Measurements from ENCODE around the gene PCYT2.

Gene PCYT2

DNA sequence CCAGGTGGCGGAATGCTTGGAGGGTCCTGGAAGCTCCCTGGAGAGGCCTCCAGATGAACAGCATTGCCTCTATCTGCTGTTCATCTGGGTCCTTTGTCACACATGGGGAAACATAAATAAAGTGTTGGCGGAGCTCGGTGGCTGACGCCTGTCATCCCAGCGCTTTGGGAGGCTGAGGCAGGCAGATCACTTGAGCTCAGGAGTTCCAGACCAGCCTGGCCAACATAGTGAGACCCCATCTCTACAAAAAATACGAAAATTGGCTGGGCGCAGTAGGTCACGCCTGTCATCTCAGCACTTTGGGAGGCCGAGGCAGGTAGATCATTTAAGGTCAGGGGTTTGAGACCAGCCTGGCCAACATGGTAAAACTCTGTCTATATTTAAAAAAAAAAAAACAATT, 33.7 kb upstream of the PCYT2 start:
- DNase-seq (ENCODE audit: low read depth in 1 of 2, low spot score in 1 of 2) = no peak

DNA sequence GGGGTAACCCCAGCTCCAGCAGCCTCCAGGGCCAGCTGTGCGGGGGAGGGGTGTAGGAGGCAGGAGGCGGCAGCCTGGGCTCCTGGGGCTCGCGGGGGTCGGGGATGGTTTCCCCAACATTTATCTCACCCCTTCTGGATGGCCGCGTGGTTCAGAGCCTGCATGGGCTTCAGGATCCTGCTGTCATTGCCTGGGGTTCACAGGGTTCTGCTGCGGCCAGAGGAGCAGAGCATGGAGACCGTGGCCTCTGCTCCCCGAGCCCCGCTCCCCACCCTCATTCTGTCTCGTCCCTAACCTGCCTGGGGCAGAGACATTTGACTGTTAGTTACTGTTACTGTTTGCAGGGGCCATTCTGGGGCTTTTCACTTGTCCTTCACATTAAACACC, 31.0 kb upstream of the PCYT2 start:
- DNase-seq (ENCODE audit: low read depth in 1 of 2, low spot score in 1 of 2) = no peak

DNA sequence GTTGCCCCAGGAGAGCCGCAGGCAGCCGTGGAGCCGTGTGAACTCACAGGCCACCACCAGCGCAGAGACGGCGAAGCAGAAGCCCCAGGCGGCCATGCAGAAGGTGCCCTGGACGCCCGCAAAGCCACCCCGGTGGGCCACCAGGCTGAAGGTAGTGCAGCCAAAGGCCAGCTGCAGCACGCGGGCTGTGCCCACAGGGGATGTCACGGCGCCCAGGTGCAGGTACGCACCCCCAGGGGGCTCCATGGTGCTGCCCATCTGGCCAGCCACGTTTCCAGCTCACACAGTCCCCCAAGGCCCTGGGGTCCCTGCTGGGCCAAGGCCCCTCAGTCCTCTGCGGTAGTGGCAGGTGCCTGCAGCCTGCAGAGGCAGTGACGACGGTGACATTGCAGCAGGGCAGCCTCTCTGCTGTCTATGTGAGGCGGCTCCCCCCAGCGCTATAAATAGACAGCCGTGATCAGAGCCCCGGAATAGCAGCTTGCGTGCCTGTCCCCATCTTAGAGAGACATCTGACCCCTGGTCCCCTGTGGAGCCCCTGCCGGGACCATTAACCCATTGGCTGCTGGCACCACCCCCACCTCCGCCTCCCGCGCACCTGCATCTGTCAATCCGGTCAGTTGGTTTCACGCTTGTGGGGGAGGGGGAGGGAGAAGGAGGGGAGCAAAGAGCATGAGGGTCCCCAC, 30.4 kb upstream of the PCYT2 start:
- no peak for DNase-seq (ENCODE audit: low read depth in 1 of 2, low spot score in 1 of 2)

DNA sequence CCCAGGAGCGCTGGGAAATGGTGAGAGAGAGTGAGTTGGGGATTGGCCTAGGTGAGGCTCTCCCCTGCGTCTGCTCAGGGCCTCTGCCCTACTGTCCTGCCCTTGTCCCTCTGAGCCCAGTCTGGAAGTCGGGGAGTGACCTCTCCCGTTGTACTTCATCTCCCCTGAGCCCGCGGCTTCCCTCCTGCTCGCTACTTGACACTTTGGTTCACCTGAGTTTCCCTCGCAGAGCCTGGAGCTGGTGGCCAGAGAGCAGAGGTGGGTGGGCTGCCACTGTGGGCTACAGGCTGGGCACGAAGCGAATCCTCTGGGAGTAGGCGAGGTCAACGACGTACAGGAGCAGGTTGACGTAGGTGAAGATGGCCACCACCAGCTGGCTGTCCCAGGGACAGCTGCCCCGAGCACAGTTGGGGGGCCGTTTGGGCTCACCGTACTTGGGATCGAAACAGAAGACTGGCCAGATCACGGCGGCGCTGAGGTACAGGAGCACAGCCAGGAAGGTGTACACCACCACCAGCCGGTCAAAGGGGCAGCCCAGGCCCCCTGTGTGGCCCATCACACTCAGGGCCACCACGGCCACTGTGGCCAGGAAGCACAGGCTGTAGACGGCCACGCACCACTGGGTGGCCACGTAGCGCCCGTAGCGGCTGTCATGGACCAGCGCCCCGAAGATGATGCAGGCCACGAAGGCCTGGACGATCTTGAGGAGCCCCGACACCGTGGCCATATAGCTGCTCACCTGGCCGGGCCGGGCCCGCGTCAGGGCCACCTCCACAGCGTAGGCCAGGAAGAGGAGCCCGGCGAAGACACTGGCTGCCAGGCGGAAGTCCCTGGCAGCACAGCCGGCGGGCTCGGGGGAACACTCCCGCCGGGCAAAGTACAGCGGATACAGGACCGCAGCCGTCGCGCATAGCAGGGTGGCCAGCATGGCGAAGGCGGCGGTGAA, 29.6 kb upstream of the PCYT2 start:
- DNase-seq (ENCODE audit: low read depth in 1 of 2, low spot score in 1 of 2) = no peak

DNA sequence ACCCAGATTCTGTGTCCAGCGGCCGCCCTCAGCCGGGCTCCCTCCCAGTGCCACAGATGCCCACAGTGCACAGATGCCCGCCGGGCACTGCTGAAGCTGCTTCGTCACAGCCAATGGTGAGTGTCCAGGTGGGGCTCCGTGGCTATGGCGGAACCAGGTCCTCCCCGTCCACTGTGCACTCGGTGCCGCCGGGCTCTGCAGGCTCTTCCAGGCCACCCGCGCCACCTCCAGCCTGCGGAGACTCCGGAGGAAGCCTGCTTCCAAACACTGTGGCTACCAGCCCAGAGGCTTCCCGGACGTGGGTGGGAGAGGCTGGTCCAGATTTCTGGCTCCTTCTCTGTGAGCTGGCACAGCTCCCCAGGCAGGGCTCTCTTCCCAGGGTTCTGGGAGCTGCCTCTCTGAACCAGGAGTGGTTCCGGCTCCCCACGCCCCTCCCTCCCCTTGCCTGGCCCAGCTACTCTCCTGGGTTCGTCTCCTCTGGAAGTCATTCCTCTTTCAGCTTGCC, 28.7 kb upstream of the PCYT2 start:
- DNase-seq (ENCODE audit: low read depth in 1 of 2, low spot score in 1 of 2) = no peak

DNA sequence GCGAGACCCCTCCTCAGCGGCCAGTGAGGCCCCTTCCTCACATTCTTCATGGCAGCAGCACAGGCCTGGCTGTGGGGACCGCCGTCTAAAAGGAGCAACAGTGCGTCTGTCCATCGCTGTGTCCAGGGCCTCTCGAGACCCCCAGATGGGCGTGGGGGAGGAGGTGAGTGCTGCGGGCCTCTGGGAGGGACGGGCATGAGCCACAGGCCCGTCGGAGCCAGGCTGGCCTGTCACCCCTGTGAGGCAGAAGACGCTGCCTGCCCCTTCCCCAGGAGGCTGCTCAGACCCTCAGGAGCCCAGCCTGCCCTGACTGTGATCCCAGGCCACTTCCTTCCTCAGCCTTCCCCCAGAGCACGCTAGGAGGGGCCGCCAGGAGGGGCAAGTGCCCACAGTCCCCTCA, 28.0 kb upstream of the PCYT2 start:
- DNase-seq (ENCODE audit: low read depth in 1 of 2, low spot score in 1 of 2) = no peak

DNA sequence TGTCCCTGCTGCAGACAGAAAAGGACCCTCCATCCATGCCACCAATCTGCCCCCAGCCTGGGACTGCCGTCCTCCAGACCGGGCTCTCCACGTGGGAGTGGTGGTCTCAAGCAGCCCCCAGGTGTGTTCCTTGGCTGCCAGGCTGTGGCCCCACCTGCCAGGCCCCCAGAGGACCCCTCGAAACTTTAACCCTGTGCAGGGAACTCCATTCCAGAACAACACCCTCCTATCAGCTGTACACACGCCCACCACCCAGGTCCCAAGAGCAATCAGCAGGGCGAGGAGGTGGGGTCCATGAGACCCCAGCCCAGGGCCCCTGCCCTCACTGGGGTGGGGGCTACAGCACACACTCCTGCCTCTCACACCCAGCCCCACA, 24.5 kb upstream of the PCYT2 start:
- DNase-seq (ENCODE audit: low read depth in 1 of 2, low spot score in 1 of 2) = no peak

DNA sequence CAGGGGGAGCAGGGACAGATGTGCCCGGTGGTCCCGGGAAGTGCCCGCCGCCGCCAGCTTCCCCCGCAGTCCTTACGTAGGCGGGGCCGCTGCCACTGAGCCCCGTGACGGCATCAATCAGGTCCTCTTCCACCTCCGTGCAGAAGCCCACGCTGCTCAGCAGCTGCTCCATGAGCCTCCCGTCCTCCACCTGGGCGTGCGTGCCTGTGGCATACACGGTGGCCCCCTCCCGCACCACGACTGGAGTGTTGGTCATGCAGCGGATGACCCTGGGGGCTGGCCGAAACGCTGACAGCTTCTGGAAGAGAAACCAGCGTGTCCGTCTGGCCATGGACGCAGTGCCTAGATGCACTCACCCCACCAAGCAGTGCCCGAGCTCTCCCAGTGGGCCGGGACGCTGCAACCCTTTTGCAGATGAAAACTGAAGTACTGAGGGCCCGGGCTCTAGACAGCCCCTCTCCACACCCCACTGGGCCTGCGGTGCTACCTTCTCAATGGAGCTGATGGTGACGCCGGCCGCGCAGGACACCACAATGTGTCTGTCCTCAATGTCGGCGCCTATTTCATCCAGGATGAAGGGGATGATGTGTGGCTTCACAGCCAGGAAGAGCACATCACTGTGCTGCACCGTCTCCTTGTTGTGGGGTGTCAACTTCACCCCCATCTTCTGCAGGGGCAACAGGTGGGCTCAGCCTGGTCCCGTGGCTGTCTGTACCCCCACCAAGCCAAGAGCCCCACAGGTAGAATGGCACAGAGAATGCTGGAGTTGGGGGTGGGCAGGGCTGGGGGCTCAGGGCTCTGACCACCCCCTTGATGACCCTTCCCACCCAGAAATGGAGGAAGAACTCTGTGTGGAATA, 23.9 kb upstream of the PCYT2 start:
- DNase-seq (ENCODE audit: low read depth in 1 of 2, low spot score in 1 of 2) = no peak

DNA sequence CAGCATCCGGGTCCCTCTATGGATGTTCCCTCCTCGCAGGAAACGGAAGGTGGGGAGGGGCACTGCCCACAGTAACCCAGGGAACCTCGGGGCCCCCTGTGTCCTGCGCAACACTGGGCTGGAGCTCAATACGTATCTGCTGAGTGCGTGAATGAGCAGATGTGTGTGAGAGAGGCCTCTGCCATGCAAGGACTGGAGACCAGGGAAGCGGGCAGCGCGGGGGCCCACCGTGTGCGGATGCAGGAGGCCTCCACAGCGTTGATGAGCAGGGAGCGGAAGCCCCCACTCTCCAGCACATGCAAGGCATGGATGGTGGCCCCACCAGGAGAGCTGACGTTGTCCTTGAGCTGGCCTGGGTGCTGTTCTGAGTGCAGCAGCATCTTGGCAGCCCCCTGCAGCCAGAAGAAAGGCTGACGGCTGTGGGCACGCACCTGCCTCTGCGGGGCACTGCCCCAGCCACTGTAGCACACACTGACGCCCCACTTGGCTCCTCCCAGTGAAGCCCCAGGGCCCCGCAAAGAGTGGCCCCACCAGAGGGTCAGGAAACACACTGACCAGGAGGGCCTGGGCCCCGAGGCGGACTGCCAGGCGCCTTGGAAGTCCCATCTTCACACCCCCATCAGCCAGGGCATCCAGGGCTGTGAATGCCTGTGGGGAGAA, 23.0 kb upstream of the PCYT2 start:
- no peak for DNase-seq (ENCODE audit: low read depth in 1 of 2, low spot score in 1 of 2)

DNA sequence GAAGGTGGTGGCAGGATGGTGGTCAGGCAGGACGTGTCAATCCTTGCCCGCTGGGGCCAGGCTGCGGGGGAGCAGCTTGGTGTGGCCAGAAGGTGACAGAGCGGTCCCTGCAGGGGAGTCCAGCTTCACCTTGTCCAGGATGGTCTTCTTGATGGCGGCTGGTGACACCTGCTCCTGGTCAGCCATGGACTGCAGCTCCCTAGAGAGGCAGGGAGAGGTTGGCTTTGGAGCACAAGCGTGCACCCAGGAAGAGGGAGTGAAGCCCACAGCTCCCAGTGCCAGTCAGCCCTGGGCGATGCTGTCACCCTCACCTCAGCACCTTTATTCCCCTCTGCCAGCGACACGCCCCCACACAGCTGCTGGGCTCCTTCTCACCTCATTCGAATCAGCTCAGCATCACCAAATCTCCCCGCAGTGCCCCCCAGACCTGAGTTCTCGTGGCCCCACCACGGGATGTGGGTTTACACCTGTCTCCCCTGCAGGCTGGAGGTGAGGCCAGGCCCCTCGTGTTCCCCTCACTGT, 22.0 kb upstream of the PCYT2 start:
- DNase-seq (ENCODE audit: low read depth in 1 of 2, low spot score in 1 of 2) = no peak

DNA sequence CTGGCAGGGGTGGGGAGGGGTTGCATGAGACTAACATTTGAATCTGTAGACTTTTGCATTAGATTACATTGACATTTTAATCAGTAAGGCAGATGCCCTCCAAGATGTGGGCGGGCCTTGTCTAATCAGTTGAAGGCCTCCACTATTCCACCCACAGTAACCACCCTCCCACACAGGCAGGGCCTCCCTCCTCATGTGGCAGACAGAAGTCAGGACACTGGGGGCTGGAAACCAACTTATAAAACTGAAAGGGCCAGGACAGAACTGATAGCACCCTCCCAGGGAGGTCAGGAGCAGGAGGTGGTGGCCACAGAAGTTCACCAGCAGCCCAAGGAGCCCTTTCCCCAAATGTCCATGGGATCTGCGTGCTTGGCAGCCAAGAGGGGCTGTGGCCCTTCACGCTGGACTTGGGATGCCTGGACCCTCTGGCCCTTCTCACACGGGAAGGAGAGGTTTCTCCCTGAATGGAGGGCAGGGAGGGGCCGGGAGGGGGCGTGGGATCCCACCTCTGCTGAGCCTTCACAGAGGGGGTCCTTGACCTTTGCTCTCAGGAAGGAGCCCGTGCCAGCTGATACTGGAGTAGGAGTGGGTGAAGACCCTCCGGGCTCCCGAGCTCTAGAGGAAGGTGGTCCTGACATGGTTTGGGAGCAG, 21.3 kb upstream of the PCYT2 start:
- no peak for DNase-seq (ENCODE audit: low read depth in 1 of 2, low spot score in 1 of 2)

DNA sequence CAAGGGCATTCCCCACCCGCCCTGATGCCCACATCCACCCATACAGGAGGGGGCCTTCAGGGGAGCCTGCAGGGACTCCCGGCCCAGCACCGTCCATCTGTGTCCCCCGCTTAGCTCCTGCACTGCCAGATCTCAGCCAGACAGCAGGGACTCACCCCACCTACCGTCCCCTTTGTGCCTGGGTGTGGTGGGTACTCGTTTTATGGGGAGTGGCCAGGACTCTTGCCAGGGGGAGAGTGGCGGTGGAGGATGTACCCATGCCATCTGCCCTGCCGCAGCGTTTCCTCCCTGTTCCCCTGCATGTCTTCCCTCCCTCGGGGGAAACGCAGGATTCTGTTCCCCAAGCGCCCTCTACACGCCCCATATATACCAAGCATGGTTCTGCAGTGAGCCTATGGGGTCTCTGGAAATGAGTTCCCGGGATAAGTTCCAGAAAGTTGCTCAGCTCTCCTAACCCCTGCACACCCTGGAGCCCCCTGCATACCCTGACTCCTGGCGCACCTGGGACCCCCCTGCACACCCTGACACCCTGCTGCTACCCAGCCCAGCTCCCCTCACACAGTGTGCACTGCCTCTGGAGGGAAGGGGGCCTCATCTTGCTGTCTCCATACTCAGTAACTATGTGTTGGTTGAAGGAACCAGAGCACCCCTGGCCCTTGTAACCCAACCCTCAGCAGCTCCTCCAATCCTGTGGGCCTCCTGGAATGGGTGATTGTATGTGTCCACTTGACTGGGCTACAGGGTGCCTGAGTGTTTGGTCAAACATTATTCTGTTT, 20.5 kb upstream of the PCYT2 start:
- DNase-seq (ENCODE audit: low read depth in 1 of 2, low spot score in 1 of 2) = no peak

DNA sequence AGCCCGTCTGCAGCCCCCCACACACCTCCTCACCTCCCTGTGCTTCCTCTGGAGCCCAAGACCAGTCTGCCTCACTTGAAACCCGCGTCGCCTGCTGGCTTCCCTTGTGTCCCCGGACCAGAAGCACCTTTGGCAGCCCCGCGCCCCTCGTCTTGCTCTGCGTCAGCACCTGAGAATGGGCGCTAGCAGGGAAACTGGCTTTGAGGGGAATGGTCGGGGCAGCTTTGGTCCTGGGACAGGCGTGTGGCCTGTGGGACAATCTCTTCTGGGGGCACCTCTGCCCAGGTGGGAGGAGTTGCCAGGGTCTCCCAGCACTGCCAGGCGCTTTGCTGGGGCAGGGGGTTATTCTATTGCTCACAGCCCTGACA, 20.0 kb upstream of the PCYT2 start:
- DNase-seq (ENCODE audit: low read depth in 1 of 2, low spot score in 1 of 2) = no peak

DNA sequence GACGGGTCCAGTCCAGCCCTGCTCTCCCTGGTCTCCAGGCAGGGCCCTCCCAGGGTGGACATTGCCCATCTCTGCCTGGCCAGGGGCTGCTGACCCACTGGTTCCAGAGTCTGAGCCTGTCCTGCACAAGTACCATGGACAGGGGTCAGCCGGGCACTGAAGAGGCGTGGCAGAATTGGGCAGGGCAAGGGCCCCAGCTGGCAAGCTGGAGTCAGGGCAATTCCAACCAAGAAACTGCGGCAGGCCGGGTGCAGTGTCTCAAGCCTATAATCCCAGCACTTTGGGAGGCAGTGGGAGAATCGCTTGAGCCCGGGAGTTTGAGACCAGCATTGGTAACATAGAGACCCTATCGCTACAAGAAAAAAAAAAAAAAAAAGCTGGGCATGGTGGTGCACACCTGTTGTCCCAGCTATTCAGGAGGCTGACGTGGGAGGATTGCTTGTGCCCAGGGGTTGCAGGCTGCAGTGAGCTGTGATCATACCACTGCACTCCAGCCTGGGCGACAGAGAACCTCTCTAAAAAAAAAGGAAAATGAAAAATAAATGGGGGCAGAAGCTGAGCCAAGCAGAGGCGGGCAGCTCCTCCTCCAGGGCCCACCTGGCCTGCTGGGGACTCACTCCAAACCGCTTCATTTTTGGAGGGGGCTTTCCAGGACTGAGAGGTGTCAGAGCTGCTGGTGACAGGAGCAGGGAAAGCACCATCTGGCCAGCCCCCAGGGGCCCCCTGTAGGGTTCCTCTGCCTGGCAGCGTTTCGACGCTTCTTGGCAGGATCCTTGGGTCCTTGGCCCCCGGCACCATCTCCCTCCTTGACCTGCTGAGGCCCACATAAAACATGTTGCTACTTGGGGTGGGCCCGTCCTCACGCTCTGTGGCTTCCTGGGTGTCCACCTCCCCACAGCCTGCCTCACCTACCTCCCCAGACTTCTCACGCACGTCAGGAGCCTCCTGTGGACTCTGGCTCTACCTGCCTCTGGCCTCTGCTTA, 19.2 kb upstream of the PCYT2 start:
- no peak for DNase-seq (ENCODE audit: low read depth in 1 of 2, low spot score in 1 of 2)

DNA sequence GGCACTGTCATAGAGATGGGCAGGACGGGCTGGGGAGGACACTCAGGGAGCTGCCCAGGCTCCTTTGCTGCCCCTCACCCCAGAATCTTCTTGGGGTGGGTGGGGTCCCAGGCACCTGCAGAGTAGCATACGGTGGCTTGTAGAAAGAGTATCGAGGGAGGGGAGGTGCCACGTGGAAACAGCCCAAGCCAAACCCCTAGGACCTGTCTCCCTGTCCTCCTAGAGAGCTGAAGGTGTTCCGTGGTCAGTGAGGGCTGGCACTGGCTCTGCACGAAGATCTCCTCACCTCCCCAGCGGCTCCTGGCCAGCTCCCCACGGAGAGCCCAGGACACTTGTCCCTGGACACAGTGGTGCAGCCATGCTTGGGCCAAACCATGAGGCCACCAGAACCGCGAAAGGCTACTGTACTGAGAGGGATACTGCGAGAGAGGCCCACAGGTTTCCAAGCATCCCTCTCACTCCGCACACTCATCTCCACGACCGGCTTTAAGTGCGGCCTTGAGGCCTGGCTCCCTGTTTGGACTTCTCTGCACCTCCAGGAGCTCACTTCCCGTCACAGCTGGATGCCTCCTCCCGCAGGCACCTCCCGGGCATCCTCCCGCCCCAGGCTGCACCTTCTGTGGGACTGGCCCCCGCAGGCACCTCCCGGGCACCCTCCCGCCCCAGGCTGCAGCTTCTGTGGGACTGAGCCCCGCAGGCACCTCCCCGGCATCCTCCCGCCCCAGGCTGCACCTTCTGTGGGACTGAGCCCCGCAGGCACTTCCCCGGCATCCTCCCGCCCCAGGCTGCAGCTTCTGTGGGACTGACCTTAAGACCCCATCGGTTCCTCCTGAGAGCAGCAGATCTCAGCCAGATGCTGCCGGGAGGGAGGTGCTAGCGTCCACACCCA, 18.3 kb upstream of the PCYT2 start:
- DNase-seq (ENCODE audit: low read depth in 1 of 2, low spot score in 1 of 2) = no peak

DNA sequence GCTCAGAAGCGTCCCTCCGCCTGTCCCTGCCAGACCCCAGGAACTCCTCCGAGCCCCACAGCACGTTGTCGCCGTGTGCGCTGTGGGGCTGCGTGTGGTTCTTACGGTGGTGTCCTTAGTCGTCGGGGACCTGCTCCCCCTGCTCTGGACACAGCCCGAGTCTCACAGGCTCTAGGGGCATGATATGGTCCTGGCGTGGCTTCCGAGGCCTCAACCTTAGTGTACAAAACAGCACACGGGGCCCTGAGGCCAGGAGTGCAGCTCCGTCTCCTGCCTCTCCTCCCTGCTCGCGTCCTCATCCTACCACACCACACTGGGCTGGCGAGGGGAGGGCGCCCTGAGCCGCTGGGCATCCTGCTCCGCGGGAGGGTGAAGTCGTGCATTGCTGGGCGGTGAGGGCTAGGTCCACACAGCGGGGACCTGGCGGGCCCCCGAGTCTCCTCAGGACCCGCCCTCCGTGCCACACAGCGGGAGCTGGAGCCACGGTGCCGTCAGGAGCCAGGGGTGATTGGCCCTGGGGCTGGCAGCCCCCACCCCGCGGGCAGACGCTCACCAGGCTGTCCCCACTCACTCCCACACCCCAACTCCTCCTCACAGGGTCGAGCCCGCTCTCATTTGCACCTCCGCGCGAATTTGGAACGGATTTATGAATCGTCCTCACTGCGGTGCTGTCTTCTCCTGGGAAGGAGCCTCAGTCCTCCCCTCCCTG, 17.5 kb upstream of the PCYT2 start:
- DNase-seq (ENCODE audit: low read depth in 1 of 2, low spot score in 1 of 2) = no peak

Measured in activated T-helper 1 cell treated with anti-CD3 and anti-CD28 coated beads, Interleukin-2, amount 50 U/mL, for 16 hours (primary cell).